Central memory CD4-positive, alpha-beta T cell (primary cell): ENCODE data around the gene RPL7L1.
"Not testable (repeated sequence)": the region's sequence is repeated elsewhere in the genome, so short reads cannot be mapped to it uniquely, and the experiment has no call there.

Experiments used
- DNase-seq: peaks from one replicate; pipeline ENCODE4 v3.0.0; 2022

The RPL7L1 gene

GRCh38 chr6:42891199-42891722 lies 11.8 kb downstream of the RPL7L1 start:
- DNase-seq = no peak

GRCh38 chr6:42894041-42894828 lies 14.8 kb downstream of the RPL7L1 start:
- DNase-seq = not testable (repeated sequence)

- no peak for DNase-seq
Measured at GRCh38 chr6:42896178-42896719, 16.8 kb downstream of the RPL7L1 start.

- peak; percentile 59 for DNase-seq
Measured at GRCh38 chr6:42898891-42899361, 19.5 kb downstream of the RPL7L1 start.

GRCh38 chr6:42899871-42900270 lies 20.5 kb downstream of the RPL7L1 start:
- DNase-seq = no peak

GRCh38 chr6:42901538-42901957 lies 22.1 kb downstream of the RPL7L1 start:
- peak; percentile 73 for DNase-seq

- not testable (repeated sequence) for DNase-seq
Measured at GRCh38 chr6:42902429-42903263, 23.2 kb downstream of the RPL7L1 start.

- no peak for DNase-seq
Measured at GRCh38 chr6:42904467-42904866, 25.1 kb downstream of the RPL7L1 start.

GRCh38 chr6:42907336-42907735 lies 27.9 kb downstream of the RPL7L1 start:
- DNase-seq = no peak

- DNase-seq = no peak
Measured at GRCh38 chr6:42909835-42910234, 30.4 kb downstream of the RPL7L1 start.

- DNase-seq = no peak
Measured at GRCh38 chr6:42911171-42912021, 32.0 kb downstream of the RPL7L1 start.

- no peak for DNase-seq
Measured at GRCh38 chr6:42914546-42914945, 35.1 kb downstream of the RPL7L1 start.

GRCh38 chr6:42915732-42916131 lies 36.3 kb downstream of the RPL7L1 start, which contains the start of gene PTCRA:
TSS of gene PTCRA (plus strand) at chr6:42916053. CDS start at chr6:42916070, 17 bp downstream.
- no peak for DNase-seq

GRCh38 chr6:42916288-42916687 lies 36.9 kb downstream of the RPL7L1 start:
- DNase-seq = no peak

- DNase-seq = no peak
Measured at GRCh38 chr6:42921801-42922200, 42.4 kb downstream of the RPL7L1 start.

- no peak for DNase-seq
Measured at GRCh38 chr6:42923666-42924065, 44.2 kb downstream of the RPL7L1 start.

GRCh38 chr6:42925248-42925857 lies 45.9 kb downstream of the RPL7L1 start:
- no peak for DNase-seq

- DNase-seq = peak; percentile 96
Measured at GRCh38 chr6:42928986-42929820, 49.8 kb downstream of the RPL7L1 start, which contains the start of gene CNPY3. TSS of gene CNPY3 (plus strand) at chr6:42929480. CDS start at chr6:42929571, 91 bp downstream.

- peak; percentile 48 for DNase-seq
Measured at GRCh38 chr6:42929821-42930360, 50.5 kb downstream of the RPL7L1 start.

GRCh38 chr6:42932412-42932811 lies 53.0 kb downstream of the RPL7L1 start:
- DNase-seq = no peak
